Tibial nerve (tissue), 3 donors: ENCODE results near the gene NUP107.

Experiments used
- CTCF ChIP-seq, 5 experiments: fragments of 200-600 bp in 3 of 5; fragments of 450-650 bp in 2 of 5; sonication (generic) in 3 of 5; IDR thresholded peaks; one replicate each; pipeline ENCODE4 v1.5.1; 2016 to 2019; ENCODE audit warnings: antibody characterized with exemption in 5 of 5, mild to moderate bottlenecking in 3 of 5, moderate library complexity in 2 of 5
- POLR2A ChIP-seq, 2 donors: fragments of 450-650 bp; IDR thresholded peaks; one replicate each; pipeline ENCODE4 v1.6.1; 2017; ENCODE audit warnings: antibody characterized with exemption in 2 of 2, mild to moderate bottlenecking in 2 of 2, moderate library complexity in 2 of 2

DNA sequence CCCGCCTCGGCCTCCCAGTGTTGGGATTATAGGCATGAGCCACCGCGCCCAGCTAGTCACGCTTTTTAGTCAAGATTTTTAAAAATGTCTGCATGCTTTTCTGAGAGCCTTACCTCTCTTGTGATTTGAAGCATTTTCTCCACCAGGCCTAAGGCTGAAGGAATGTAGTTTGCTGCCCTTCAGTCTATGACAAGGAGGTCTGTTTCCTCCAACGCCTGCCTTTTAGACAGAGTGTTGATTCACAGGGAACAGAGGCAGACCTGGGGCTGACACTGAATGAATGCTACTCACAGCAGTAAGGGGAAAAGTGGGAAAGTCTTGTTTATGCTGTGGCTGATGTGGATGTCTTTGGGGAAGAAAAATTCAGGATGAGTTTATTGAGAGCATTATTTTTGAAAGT, 94.0 kb downstream of the NUP107 start:
- TF ChIP-seq CTCF (IDR thresholded peaks at IDR 0.05) (no peak), POLR2A (IDR thresholded peaks at IDR 0.05) (no peak)
